Measurements from ENCODE around the gene OBSL1.
A peak's percentile ranks its signal among the peaks of the same experiment; 100 is the strongest.

OBSL1 gene

DNA sequence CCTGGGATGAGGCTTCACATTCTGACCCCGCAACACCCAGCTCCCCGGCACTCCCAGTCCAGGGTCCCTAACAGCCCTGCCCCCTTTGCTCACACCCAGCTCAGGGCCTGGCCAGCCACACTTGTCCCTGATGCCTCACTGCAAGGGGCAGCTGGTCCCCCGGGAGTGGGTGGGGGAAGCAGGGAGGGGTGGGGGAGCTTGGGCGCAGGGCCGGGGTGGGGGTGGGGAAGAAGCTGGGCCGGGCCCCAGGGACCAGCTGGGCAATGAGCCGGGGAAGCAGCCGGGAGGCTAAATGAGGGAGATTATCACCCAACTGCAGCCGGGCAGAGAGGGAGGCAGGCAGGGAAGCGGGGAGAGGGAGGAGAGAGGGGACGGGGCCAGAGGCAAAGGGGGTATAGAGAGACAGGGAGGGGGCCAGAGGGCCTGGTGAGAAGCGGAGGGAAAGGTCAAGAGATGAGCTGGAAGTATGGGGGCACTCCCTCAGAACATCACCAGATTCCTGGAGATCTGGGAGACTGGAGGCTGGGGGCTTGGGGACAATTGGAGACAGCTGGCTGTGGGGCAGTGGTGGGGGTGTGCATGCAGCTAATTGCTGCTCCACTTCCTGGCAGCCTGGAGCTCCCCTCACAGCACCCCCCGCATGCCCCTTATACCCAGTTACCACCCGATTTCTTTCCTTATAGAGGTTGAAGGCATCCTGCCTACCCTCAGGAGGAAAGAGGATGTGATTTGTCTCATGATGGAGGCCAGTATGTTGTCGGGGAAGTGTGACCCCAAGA, 59.6 kb downstream of the OBSL1 start:
- DNase-seq (ENCODE audit: low read depth): no peak

DNA sequence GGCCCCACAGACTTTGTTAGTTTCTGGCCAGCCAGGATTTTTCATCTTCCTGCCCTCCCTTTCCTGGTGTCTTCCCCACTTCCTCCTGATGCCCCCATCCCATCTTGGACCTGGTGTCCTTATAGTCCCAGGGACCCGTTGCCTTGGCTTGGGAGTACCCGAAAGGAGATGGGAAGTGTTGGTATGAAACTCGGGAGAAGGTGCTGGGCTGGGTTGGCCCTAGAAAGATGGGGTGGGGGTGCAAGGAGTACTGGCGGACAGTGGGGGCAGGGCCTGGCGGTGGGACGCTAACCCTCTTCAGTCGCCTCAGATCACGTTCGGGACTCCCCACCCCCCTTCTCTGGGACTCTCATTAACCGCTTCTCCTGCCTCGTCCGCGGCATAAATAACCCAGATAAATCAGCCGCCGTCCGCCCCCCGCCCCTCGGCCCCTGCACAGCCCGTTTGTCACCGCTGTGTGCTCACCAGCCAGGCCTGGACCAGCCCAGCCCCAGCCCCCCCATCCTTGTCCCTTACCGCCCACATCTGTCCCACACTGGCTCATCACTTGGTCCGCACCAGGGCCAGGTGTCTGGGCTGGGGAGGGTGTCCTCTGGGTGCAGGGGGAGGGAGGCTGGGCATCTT, 60.7 kb downstream of the OBSL1 start:
- no peak for DNase-seq (ENCODE audit: low read depth)

DNA sequence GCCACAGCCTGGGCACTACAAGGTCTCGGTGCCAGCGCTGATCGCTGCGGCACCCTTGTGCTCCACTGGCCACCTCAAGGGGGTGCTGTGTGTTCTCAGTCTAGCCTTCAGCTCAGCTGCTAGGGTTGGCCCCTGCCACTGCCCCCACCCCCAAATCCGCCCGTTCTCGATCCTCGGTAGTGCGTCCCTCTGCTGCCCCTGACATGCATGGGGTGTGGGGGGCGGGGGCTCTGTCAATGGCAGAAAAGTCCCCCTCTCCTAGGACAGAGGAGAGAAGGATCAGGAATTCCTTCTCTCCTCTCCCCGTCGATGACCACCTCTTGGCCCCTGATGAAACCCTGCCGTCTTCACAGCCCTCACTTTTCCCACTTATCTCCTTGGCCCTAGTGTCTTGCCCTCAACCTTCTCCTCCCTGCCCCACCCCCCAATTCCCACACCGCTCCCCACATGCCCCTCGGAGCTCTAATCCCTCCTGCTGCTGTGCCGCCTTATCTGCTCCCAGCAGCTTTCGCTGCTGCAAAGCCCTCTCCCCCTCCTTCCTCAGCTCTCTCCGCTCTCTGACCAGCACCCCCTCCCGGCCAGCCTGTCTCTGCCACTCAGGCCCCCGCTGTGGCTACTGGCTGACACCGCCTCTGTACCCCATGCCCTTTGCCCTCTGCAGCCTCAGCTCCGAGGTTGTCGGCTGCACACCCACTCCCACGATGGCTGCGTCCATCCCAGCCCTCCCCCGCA, 61.4 kb downstream of the OBSL1 start:
- DNase-seq (ENCODE audit: low read depth): peak; percentile 55

DNA sequence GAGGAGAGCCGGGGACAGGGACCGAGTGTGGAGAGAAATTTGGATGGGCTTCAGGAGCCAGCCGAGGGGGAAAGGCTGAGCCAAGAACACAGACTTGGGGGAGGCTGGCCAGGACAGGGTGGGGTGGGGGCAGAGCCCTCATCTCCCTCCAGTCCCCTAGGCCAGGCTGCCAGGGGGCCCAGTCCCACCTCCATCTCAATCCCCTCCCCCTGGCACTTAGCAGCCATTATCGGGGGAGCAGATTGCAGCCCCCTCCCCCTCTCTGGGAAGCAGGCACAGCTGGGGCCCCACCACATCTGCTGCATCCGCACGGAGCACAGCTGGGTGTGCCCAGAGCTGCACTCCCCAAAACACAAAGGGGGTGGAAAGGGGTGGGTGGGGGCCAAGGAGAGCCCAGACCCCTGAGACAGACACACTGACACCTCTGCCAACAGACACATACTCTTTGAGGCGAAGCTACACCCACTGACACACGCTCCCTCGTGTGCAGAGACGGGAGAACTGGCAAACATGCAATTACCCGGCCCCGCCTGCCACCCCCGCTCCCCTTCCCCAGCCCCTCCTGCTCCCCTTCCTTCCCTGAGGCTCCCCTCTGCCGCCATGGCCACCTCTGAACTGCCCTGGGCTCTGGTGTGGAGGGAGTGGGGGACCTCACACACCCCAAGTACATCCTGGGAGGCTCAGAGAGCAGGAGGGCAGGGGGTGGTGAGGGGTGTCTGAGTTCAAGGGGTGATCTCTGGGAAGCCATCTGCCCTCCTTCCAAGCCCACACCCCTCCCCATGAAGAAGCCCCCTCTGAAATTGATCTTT, 62.2 kb downstream of the OBSL1 start:
- DNase-seq (ENCODE audit: low read depth): no peak

DNA sequence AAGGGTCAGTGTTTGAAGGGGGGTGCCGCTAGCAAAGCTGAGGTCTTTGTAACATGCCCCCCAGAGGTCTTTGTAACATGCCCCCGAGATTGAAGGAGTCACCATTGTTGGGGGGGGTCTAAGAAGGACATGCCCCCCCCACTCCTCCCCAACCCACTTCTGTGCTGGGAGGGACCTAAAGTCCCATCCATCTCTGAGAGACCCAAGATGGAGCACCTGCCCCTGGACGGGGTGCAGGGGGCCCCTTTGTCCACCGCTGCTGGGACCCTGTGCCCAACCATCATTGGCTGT, 63.0 kb downstream of the OBSL1 start:
- DNase-seq (ENCODE audit: low read depth): no peak

DNA sequence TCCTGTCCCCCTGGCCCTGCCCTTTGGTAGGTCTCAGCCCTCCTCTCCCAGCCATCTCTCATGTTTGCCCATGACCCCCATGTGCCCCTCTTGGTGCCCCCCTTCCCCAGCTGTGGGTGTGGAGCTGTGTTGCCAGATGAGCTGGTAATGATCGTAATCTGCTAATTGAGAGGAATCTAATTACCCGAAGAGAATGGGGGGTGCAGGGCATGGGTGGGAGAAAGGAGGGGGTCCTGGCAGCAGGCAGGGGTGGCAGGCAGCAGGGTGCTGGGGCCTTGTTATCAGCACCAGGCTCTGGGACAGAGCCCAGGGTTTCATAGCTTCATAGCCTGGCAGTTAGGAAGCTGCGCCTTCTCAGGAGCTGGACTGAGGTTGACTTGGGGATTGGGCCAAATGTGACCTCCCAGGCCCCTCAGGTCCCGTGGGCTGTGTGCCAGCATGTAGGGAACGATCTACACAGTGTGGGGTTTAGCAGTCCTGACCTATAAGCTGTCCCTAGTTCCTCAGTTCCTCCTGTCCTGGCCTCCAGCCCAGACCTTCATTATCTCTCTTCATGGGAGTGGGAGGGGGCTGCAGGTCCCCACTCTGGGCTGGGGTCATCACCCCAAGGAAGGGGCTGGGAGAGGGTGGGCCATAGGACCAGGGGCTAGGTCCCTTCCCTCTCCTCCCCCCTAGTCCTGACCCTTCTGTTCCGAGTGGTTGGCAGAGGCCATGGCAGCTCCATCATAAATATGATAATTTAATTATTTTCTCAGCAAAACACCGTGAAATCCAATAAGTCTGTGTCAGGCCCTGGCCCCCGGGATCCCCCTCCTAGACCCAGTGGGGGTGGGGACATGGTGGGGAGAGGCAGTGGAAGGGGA, 63.5 kb downstream of the OBSL1 start:
- no peak for DNase-seq (ENCODE audit: low read depth)

DNA sequence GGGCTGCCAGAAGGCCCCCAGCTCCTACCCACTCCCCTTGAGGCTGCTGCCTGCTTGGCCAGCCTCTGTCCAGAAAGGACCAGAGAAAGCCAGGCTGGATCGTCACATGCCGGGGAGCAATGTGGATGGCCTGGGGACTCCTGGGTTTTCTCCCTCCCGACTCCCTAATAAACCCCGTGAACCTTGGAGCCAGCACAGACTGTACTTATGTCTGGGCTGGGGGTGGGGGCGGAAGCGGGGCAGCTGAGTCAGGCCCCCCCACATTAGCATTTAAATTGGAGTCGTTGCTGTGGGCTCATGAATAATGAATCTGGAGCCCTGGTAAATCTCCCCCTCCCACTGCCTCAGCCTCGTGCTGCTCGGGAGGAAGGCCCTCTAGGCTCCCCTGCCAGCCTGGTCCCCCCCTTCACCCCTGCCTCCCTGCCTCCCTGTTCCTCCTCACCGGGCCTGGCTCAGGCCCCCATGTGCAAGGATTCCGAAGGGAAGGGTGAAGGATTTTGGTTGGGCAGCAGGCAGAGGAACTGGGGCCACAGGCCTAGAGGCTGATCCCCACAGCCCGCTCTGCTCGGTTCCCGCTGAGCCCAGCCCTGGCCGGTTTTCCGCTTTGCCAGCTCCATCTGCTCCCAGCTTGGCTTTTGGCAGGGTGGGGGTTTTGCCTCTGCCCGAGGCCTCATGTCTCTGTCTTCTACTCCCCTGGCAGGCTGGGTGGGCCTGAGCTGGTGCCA, 64.4 kb downstream of the OBSL1 start:
- DNase-seq (ENCODE audit: low read depth): no peak

DNA sequence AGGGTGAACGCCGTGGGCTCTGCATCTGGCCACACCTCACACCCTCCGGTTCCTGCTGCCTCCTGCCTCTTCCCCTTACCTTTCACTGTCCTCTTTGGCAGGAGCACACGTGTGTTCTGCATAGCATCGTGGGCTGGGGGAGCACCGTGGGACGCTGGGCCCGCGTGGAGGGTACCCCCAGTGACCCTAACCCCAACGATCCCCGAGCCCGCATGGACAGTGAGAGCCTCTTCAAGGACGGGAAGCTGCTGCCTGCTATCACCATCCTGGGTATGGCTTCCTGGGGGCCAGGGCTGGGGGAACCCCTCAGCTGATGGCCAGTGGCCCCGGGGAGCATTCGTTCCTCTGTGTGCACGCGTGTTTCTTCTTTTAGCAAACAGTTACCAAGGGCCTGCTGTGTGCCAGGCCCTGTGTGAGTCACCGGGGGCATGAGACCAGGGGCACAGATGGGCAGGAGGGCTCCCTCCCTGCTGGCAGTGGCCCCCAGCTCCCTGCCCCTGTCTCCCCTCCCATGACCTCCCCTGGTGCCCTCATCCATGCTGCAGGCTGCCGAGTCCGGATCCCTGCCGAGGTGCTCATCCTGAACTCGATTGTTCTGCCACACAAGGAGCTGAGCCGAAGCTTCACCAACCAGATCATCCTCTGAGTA, 65.1 kb downstream of the OBSL1 start:
- DNase-seq (ENCODE audit: low read depth): no peak

DNA sequence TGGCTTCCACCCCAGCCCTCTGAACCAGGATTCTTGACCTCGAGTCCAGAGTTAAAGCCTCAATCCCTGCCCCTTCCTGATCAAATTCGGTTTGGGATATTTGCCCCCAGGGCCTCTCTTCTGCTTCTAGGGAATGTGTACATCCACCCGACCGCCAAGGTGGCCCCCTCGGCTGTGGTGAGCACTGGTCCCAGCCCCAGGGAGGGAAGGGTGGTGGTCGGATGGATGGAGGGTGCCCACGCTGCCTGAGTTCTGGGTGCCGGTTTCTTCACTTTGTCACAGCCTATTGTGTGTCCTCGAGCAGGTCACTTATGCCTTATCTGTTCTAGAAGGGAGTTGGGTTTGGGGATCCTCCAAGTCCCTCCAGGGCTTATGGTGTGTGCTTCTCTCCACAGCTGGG, 65.8 kb downstream of the OBSL1 start:
- DNase-seq (ENCODE audit: low read depth): no peak

DNA sequence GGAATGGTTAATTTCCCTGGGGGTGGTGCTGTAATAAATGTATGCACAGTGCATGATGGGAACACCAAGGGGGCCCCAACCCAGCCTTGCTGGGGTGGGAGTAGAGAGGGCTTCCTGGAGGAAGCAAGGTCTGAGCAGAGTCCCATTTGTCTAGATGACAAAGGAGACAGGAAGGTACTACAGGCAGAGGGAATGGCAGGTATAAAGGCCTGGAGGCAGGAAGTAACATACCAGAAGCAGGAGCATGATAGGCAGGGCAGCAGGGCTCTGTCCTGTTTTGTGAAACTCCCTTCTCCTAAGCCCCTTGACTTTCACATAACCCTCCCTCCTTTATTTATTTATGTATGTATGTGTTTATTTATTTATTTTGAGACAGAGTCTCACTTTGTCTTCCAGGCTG, 68.7 kb downstream of the OBSL1 start:
- DNase-seq (ENCODE audit: low read depth): no peak

DNA sequence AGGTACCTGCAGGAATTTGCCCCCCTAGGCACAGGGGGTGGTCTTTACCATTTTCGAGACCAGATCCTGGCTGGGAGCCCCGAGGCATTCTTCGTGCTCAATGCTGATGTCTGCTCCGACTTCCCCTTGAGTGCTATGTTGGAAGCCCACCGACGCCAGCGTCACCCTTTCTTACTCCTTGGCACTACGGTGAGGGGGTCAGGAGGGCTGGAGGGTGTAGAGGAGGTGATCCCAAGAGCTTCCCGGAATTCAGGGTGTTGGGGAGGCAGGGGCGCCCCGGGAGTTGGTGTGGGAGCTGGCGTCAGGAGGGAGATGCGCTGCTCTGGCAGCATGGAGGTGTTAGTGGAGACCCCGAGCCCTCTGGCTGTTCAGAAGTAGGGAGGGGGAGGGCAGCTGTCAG, 69.5 kb downstream of the OBSL1 start:
- DNase-seq (ENCODE audit: low read depth): no peak
